SK-N-SH (cell line): ENCODE data around the gene GRAMD1B. TPM values are rescaled to one million over a fixed set of nuclear protein-coding genes. Genes with fewer than 3 reads are reported as not detected.

Source experiments
- CTCF ChIA-PET: fragments of 300-600, 350-600 bp; formaldehyde crosslinking; extraction: SDS; loops from one replicate; lab custom pipeline; 2021; lab: Yijun Ruan, JAX
- POLR2A ChIA-PET: fragments of 350-600 bp; sonication (Branson Sonifier 250); formaldehyde crosslinking; extraction: SDS; loops from one replicate; lab custom pipeline; 2020; ENCODE audit warnings: antibody characterized with exemption, inconsistent platforms; lab: Yijun Ruan, JAX
- DNase-seq: peaks from one replicate; pipeline ENCODE4 v3.0.0; 2012
- H2AFZ ChIP-seq: fragments of 200-600 bp; sonication (generic); 2 replicates; pipeline ENCODE4 v1.8.1; 2016; ENCODE audit warnings: antibody characterized with exemption, mild to moderate bottlenecking, low read depth
- H3F3A ChIP-seq: fragments of 200-600 bp; sonication (generic); replicated peaks from 2 replicates; pipeline ENCODE3; 2016; ENCODE audit warnings: antibody characterized with exemption, mild to moderate bottlenecking; ENCODE audit not compliant: insufficient read depth
- H3K27ac ChIP-seq, 2 experiments: fragments of 200-500 bp in 1 of 2; fragments of 200-600 bp in 1 of 2; sonication (Bioruptor generic) in 1 of 2; sonication (generic), shearing (Covaris generic) in 1 of 2; 2 replicates each; pipeline versions ENCODE4 v1.5.1 to v1.6.1; 2014 to 2016; ENCODE audit warnings: low read depth in 2 of 2, inconsistent platforms in 1 of 2, low read length in 1 of 2, mild to moderate bottlenecking in 1 of 2, mixed read lengths in 1 of 2
- H3K27me3 ChIP-seq: fragments of 200-600 bp; sonication (generic), shearing (Covaris generic); 2 replicates; pipeline ENCODE4 v1.6.1; 2016; ENCODE audit warnings: mixed run types; ENCODE audit not compliant: insufficient read depth
- H3K36me3 ChIP-seq, 2 experiments: fragments of 200-500 bp in 1 of 2; fragments of 200-600 bp in 1 of 2; sonication (Bioruptor generic) in 1 of 2; sonication (generic) in 1 of 2; replicated peaks in 1 of 2; 2 replicates each; pipeline versions ENCODE3 to v1.5.1; 2014 to 2016; ENCODE audit warnings: low read length in 1 of 2, mild to moderate bottlenecking in 1 of 2; ENCODE audit not compliant: insufficient read depth in 2 of 2, control insufficient read depth in 1 of 2
- H3K4me1 ChIP-seq, 2 experiments: fragments of 200-500 bp in 1 of 2; fragments of 200-600 bp in 1 of 2; sonication (Bioruptor generic) in 1 of 2; sonication (generic), shearing (Covaris generic) in 1 of 2; 2 replicates each; pipeline versions ENCODE4 v1.5.1 to v1.6.1; 2014 to 2016; ENCODE audit warnings: low read depth in 1 of 2, low read length in 1 of 2, mixed run types in 1 of 2; ENCODE audit not compliant: insufficient read depth in 2 of 2, control insufficient read depth in 1 of 2
- H3K4me2 ChIP-seq: fragments of 200-600 bp; sonication (generic), shearing (Covaris generic); 2 replicates; pipeline ENCODE4 v1.6.1; 2017; ENCODE audit warnings: mixed run types
- H3K4me3 ChIP-seq, 2 experiments: fragments of 200-500 bp in 1 of 2; fragments of 200-600 bp in 1 of 2; sonication (Bioruptor generic) in 1 of 2; sonication (generic), shearing (Covaris generic) in 1 of 2; 2 replicates each; pipeline versions ENCODE4 v1.5.1 to v1.8.1; 2014 to 2016; ENCODE audit warnings: low read depth in 2 of 2, inconsistent platforms in 1 of 2, low read length in 1 of 2, mild to moderate bottlenecking in 1 of 2, mixed read lengths in 1 of 2, moderate library complexity in 1 of 2
- H3K79me2 ChIP-seq: fragments of 200-600 bp; sonication (generic); 2 replicates; pipeline ENCODE4 v1.8.1; 2017; ENCODE audit warnings: mild to moderate bottlenecking; ENCODE audit not compliant: insufficient read depth
- H3K9ac ChIP-seq: fragments of 200-600 bp; sonication (generic); 2 replicates; pipeline ENCODE4 v1.6.1; 2017; ENCODE audit warnings: mixed run types
- H3K9me2 ChIP-seq: fragments of 200-600 bp; sonication (generic); 2 replicates; pipeline ENCODE4 v1.6.1; 2017; ENCODE audit warnings: mixed run types
- H3K9me3 ChIP-seq: fragments of 200-600 bp; sonication (generic); 2 replicates; pipeline ENCODE4 v1.6.1; 2017; ENCODE audit warnings: mixed run types, mild to moderate bottlenecking, moderate library complexity
- H4K20me1 ChIP-seq: fragments of 200-600 bp; sonication (generic); 2 replicates; pipeline ENCODE4 v1.6.1; 2017; ENCODE audit warnings: mild to moderate bottlenecking, mixed run types; ENCODE audit not compliant: insufficient read depth
- CTCF ChIP-seq: fragments of 200-600 bp; sonication (generic); IDR thresholded peaks from 2 replicates; pipeline ENCODE4 v1.6.1; 2017; ENCODE audit warnings: antibody characterized with exemption, mild to moderate bottlenecking, moderate library complexity
- ELF1 ChIP-seq: IDR thresholded peaks from 2 replicates; pipeline ENCODE4 v1.4.0; 2012
- FOSL2 ChIP-seq: IDR thresholded peaks from 2 replicates; pipeline ENCODE4 v1.4.0; 2012; ENCODE audit warnings: low read depth, mild to moderate bottlenecking, moderate library complexity, borderline replicate concordance
- FOXJ3 ChIP-seq: sonication (generic); formaldehyde crosslinking; IDR thresholded peaks from 2 replicates; pipeline ENCODE4 v1.5.1; 2020; ENCODE audit warnings: mild to moderate bottlenecking, missing genetic modification reagents
- FOXM1 ChIP-seq: IDR thresholded peaks from 2 replicates; pipeline ENCODE4 v1.4.0; 2012; ENCODE audit warnings: low read depth, mild to moderate bottlenecking
- GABPA ChIP-seq: IDR thresholded peaks from 2 replicates; pipeline ENCODE4 v1.4.0; 2012; ENCODE audit warnings: low read depth, mild to moderate bottlenecking
- MEF2A ChIP-seq: IDR thresholded peaks from 2 replicates; pipeline ENCODE4 v1.4.0; 2012; ENCODE audit warnings: low read depth, borderline replicate concordance
- MXI1 ChIP-seq: IDR thresholded peaks from 2 replicates; pipeline ENCODE4 v1.6.1; 2012; ENCODE audit warnings: mild to moderate bottlenecking, low read depth, low read length, improper control_type of control experiment
- REST ChIP-seq: IDR thresholded peaks from 2 replicates; pipeline ENCODE4 v1.6.1; 2012; ENCODE audit warnings: mild to moderate bottlenecking, low read depth, low read length, moderate library complexity
- RXRA ChIP-seq: IDR thresholded peaks from 2 replicates; pipeline ENCODE4 v1.4.0; 2012; ENCODE audit warnings: low read depth, mild to moderate bottlenecking, borderline replicate concordance
- SIN3A ChIP-seq: IDR thresholded peaks from 2 replicates; pipeline ENCODE4 v1.6.1; 2012; ENCODE audit warnings: low read depth, mild to moderate bottlenecking, low read length, moderate library complexity, borderline replicate concordance
- SMC3 ChIP-seq: IDR thresholded peaks from 2 replicates; pipeline ENCODE4 v1.6.1; 2012; ENCODE audit warnings: low read depth, low read length, improper control_type of control experiment
- TAF1 ChIP-seq: IDR thresholded peaks from 2 replicates; pipeline ENCODE4 v1.6.1; 2012; ENCODE audit warnings: low read depth, mild to moderate bottlenecking, low read length, moderate library complexity, borderline replicate concordance
- TEAD4 ChIP-seq: IDR thresholded peaks from 2 replicates; pipeline ENCODE4 v1.4.0; 2012; ENCODE audit warnings: mild to moderate bottlenecking, borderline replicate concordance; ENCODE audit not compliant: insufficient read depth
- USF1 ChIP-seq: IDR thresholded peaks from 2 replicates; pipeline ENCODE4 v1.4.0; 2012; ENCODE audit warnings: low read depth, borderline replicate concordance
- YY1 ChIP-seq: IDR thresholded peaks from 2 replicates; pipeline ENCODE4 v1.4.0; 2012; ENCODE audit warnings: low read depth, mild to moderate bottlenecking
- WGBS: methylation state at CpG from one replicate; pipeline ENCODE4 v1.1.6; 2017; ENCODE audit warnings: low lambda C conversion rate; 5-methylcytosine and 5-hydroxymethylcytosine counted together
- polyA plus RNA-seq, 3 experiments: library from polyadenylated mRNA; depleted of rRNA; stranded (reverse); fragments of >200 nt; gene quantifications; 2 replicates each; pipeline ENCODE4 v1.2.3, GENCODE V29; 2012
- TF ChIP-seq, protein P1 (sequence below): fragments of 150-350 bp; IDR thresholded peaks from 2 replicates; pipeline ENCODE4 v1.6.1; 2017; ENCODE audit warnings: antibody characterized with exemption, low read length, low read depth, borderline replicate concordance
- TF ChIP-seq, protein P2 (sequence below): IDR thresholded peaks from 2 replicates; pipeline ENCODE4; 2012

GRAMD1B gene
- polyA plus RNA-seq, 1 of the 3 experiments (the other 2 are of a cell fraction), result 14.5 TPM

GRCh38 chr11:123585706-123586105, 155.6 kb downstream of the GRAMD1B start (continued):
- TF ChIP-seq CTCF, result no peak
- TF ChIP-seq YY1, result no peak

DNA sequence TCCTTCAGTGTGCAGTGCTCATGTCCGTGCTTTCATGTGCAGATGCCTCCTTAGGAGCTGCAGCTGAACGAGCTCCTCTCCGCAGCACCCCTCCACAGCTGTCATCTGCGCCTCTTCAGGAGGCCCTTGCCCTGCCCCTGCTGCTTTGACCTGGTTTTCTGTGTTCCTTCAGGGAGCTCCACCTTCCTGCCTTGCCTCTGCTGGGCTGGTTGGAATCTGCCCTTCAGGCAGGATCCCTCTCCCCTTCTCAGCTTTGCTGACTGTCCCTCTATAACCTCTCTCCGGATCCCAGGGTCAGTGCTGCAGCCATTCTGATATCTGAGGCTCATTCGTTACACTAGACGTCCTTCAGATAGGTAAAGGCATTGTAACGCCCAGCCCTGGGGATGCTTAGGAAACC, 156.5 kb downstream of the GRAMD1B start:
- H3K4me3 ChIP-seq, result no peak overlapping the region
- no peak overlapping the region for H2AFZ ChIP-seq
- H3K27ac ChIP-seq, result no peak overlapping the region
- no peaks in the 10 kb centered on the region for H3K36me3 ChIP-seq
- WGBS, result 90% methylated on average over 8 of the region's 8 CpGs
- ChIA-PET CTCF (interaction anchor here (1.0 to 1.6 kb wide), 4 partner anchors 10 to 121 kb away, joined by 3 to 8 read pairs (median 4); no protein-coding TSS in a partner anchor), POLR2A (interaction anchor here (0.5 kb wide), 1 partner anchor 30 kb away, joined by 6 read pairs; no protein-coding TSS in a partner anchor)
- H3K4me2 ChIP-seq, result no peak overlapping the region
- H3K9ac ChIP-seq, result no peak overlapping the region
- TF ChIP-seq SMC3 (no peak), FOSL2 (no peak), SIN3A (no peak), MEF2A (no peak), MXI1 (no peak), TAF1 (no peak), USF1 (no peak), CTCF (no peak), REST (no peak), TEAD4 (no peak), ELF1 (no peak), FOXJ3 (no peak), RXRA (no peak), FOXM1 (no peak), GABPA (no peak)
- TF ChIP-seq, protein P1, sequence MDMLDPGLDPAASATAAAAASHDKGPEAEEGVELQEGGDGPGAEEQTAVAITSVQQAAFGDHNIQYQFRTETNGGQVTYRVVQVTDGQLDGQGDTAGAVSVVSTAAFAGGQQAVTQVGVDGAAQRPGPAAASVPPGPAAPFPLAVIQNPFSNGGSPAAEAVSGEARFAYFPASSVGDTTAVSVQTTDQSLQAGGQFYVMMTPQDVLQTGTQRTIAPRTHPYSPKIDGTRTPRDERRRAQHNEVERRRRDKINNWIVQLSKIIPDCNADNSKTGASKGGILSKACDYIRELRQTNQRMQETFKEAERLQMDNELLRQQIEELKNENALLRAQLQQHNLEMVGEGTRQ, result no peak
- TF ChIP-seq, protein P2, sequence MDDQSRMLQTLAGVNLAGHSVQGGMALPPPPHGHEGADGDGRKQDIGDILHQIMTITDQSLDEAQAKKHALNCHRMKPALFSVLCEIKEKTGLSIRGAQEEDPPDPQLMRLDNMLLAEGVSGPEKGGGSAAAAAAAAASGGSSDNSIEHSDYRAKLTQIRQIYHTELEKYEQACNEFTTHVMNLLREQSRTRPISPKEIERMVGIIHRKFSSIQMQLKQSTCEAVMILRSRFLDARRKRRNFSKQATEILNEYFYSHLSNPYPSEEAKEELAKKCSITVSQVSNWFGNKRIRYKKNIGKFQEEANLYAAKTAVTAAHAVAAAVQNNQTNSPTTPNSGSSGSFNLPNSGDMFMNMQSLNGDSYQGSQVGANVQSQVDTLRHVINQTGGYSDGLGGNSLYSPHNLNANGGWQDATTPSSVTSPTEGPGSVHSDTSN, result no peak
- no peak for DNase-seq
- no peaks in the 10 kb centered on the region for H4K20me1 ChIP-seq
- no peaks in the 10 kb centered on the region for H3K27me3 ChIP-seq
- H3K79me2 ChIP-seq, result no peaks in the 10 kb centered on the region
- peaks cover 9 to 13% of the 10 kb centered on the region in 2 experiments; a peak in 3 of 4 replicates for H3K4me1 ChIP-seq
- no peaks in the 10 kb centered on the region for H3K9me2 ChIP-seq
- peaks cover 5% of the 10 kb centered on the region for H3F3A ChIP-seq
- no peaks in the 10 kb centered on the region for H3K9me3 ChIP-seq
